Activated CD8-positive, alpha-beta T cell treated with anti-CD3 and anti-CD28 coated beads for 36 hours (primary cell): ENCODE measurements around the gene MAPK8IP3. TPM values are rescaled to one million over a fixed set of nuclear protein-coding genes. Genes with fewer than 3 reads are reported as not detected.
A peak's percentile ranks its signal among the peaks of the same experiment; 100 is the strongest.

Experiments used
- ATAC-seq: fragments of 200-7000 bp; cut with Tn5 transposase; one replicate; pipeline ENCODE4 v1.10.0; 2021; ENCODE audit warnings: mild to moderate bottlenecking, moderate library complexity
- CTCF ChIA-PET: fragments of 350-600 bp; sonication (Branson Sonifier 250); formaldehyde crosslinking; loops from one replicate; lab custom pipeline; 2021; ENCODE audit warnings: antibody characterized with exemption; lab: Charles Lee
- POLR2A ChIA-PET: fragments of 350-600 bp; sonication (Branson Sonifier 250); formaldehyde crosslinking; loops from one replicate; lab custom pipeline; 2021; ENCODE audit warnings: antibody characterized with exemption; lab: Charles Lee
- DNase-seq: peaks from one replicate; pipeline ENCODE4 v3.0.0-alpha.2; 2020
- H3K27ac Mint-ChIP-seq: one replicate; pipeline ENCODE4 v1.8.0; 2021; ENCODE audit warnings: mild to moderate bottlenecking, mixed read lengths
- H3K27me3 Mint-ChIP-seq: one replicate; pipeline ENCODE4 v1.8.0; 2021; ENCODE audit warnings: mixed read lengths
- H3K36me3 Mint-ChIP-seq: one replicate; pipeline ENCODE4 v1.8.0; 2021; ENCODE audit warnings: low read depth, mixed read lengths
- H3K4me1 Mint-ChIP-seq: one replicate; pipeline ENCODE4 v1.8.0; 2021; ENCODE audit warnings: low read depth, mixed read lengths
- H3K4me3 Mint-ChIP-seq: one replicate; pipeline ENCODE4 v1.8.0; 2021; ENCODE audit warnings: mild to moderate bottlenecking, moderate library complexity, mixed read lengths
- H3K9me3 Mint-ChIP-seq: one replicate; pipeline ENCODE4 v1.8.0; 2021; ENCODE audit warnings: mixed read lengths
- intact Hi-C: fragments of 100-400 bp; cut with micrococcal nuclease; formaldehyde crosslinking; loops from one replicate; pipeline ENCODE4 v1.10.0; 2022
- total RNA-seq, 2 experiments: library from RNA; stranded (reverse); gene quantifications; one replicate each; pipeline ENCODE4 v1.2.3, GENCODE V29; 2021
- TF ChIP-seq, protein P1 (sequence below): fragments of 200-600 bp; IDR thresholded peaks from one replicate; pipeline ENCODE4 v1.8.0; 2022; ENCODE audit warnings: antibody characterized with exemption, mild to moderate bottlenecking

Gene MAPK8IP3
- total RNA-seq, 2 experiments from 2014 or later, result 58.4 to 65.1 TPM

- Mint-ChIP-seq H3K36me3 (peaks cover 10% of the 10 kb centered on the region), H3K4me1 (peaks cover 8% of the 10 kb centered on the region), H3K4me3 (no peak overlapping the region), H3K27ac (peak overlapping the region; percentile 2), H3K27me3 (no peaks in the 10 kb centered on the region), H3K9me3 (no peaks in the 10 kb centered on the region)
- ATAC-seq (no peak), DNase-seq (no peak)
- ChIA-PET CTCF (no interaction called here), POLR2A (interaction anchor here (0.8 kb wide), 1 partner anchor 13 kb away, joined by 3 read pairs; no protein-coding TSS in a partner anchor)
- intact Hi-C loops, result no loop called here
- TF ChIP-seq, protein P1, sequence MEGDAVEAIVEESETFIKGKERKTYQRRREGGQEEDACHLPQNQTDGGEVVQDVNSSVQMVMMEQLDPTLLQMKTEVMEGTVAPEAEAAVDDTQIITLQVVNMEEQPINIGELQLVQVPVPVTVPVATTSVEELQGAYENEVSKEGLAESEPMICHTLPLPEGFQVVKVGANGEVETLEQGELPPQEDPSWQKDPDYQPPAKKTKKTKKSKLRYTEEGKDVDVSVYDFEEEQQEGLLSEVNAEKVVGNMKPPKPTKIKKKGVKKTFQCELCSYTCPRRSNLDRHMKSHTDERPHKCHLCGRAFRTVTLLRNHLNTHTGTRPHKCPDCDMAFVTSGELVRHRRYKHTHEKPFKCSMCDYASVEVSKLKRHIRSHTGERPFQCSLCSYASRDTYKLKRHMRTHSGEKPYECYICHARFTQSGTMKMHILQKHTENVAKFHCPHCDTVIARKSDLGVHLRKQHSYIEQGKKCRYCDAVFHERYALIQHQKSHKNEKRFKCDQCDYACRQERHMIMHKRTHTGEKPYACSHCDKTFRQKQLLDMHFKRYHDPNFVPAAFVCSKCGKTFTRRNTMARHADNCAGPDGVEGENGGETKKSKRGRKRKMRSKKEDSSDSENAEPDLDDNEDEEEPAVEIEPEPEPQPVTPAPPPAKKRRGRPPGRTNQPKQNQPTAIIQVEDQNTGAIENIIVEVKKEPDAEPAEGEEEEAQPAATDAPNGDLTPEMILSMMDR, result no peak
These were observed 51.9 kb downstream of the MAPK8IP3 start for GRCh38 chr16:1757714-1758461.

- CTCF ChIA-PET, result no interaction called here
These were observed 52.9 kb downstream of the MAPK8IP3 start for GRCh38 chr16:1758923-1759322.

DNA sequence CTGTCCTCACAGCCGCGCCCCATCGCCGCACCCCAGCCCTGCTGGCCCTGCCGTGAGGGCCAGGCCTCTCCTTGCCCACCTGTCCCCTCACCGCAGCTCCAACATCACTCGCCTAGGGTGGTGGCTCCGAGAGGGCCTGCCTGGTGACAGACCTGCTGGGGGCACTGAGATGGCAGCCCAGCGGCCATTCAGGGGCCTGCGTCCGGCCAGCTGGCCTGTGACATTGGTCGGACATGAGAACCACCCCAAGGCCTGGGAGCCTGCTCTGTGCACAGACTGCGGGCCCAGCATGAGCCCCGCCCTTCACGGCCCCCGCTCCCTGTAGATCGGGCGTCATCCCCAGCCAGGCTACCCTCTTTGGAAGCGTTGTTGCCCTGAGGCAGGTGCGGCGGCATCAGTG is 53.5 kb downstream of the MAPK8IP3 start:
- POLR2A ChIA-PET, result interaction anchor here (1.6 kb wide), 1 partner anchor 9 kb away, joined by 5 read pairs; no protein-coding TSS in a partner anchor
- Mint-ChIP-seq H3K4me3 (no peak overlapping the region), H3K36me3 (peaks cover 10% of the 10 kb centered on the region), H3K27ac (no peak overlapping the region), H3K9me3 (no peaks in the 10 kb centered on the region), H3K27me3 (no peaks in the 10 kb centered on the region), H3K4me1 (peaks cover 8% of the 10 kb centered on the region)
- TF ChIP-seq, protein P1, result no peak
- intact Hi-C loops, result no loop called here
- ATAC-seq (no peak), DNase-seq (no peak)
- CTCF ChIA-PET, result no interaction called here

More at GRCh38 chr16:1758923-1759322, 52.9 kb downstream of the MAPK8IP3 start:
- peaks cover 8% of the 10 kb centered on the region for H3K4me1 Mint-ChIP-seq
- no peaks in the 10 kb centered on the region for H3K9me3 Mint-ChIP-seq
- intact Hi-C loops, result no loop called here
- TF ChIP-seq, protein P1, result no peak
- no peak overlapping the region for H3K4me3 Mint-ChIP-seq
- DNase-seq (no peak), ATAC-seq (no peak)
- peaks cover 10% of the 10 kb centered on the region for H3K36me3 Mint-ChIP-seq
- no peak overlapping the region for H3K27ac Mint-ChIP-seq
- no peaks in the 10 kb centered on the region for H3K27me3 Mint-ChIP-seq
- POLR2A ChIA-PET, result interaction anchor here (0.6 to 0.8 kb wide), 2 partner anchors 12 to 148 kb away, joined by 3 read pairs; no protein-coding TSS in a partner anchor

GRCh38 chr16:1760911-1761310 is 54.9 kb downstream of the MAPK8IP3 start:
- ATAC-seq (no peak), DNase-seq (no peak)
- H3K27me3 Mint-ChIP-seq, result no peaks in the 10 kb centered on the region
- H3K27ac Mint-ChIP-seq, result no peak overlapping the region
- H3K9me3 Mint-ChIP-seq, result no peaks in the 10 kb centered on the region
- peaks cover 4% of the 10 kb centered on the region for H3K36me3 Mint-ChIP-seq
- H3K4me3 Mint-ChIP-seq, result no peak overlapping the region
- POLR2A ChIA-PET, result interaction anchor here (1.4 to 1.6 kb wide), 2 partner anchors 8 to 11 kb away, joined by 5 to 6 read pairs; partner anchors contain the start of genes EME2 and NME3
- TF ChIP-seq, protein P1, result no peak
- intact Hi-C loops, result no loop called here
- peaks cover 8% of the 10 kb centered on the region for H3K4me1 Mint-ChIP-seq
- CTCF ChIA-PET, result no interaction called here

- POLR2A ChIA-PET, result no interaction called here
- no peaks in the 10 kb centered on the region for H3K27me3 Mint-ChIP-seq
- CTCF ChIA-PET, result no interaction called here
- peaks cover 6% of the 10 kb centered on the region for H3K4me1 Mint-ChIP-seq
- no peak for ATAC-seq
- peaks cover 4% of the 10 kb centered on the region for H3K36me3 Mint-ChIP-seq
- no peak for DNase-seq
- TF ChIP-seq, protein P1, result no peak
- H3K9me3 Mint-ChIP-seq, result no peaks in the 10 kb centered on the region
- no peak overlapping the region for H3K27ac Mint-ChIP-seq
- H3K4me3 Mint-ChIP-seq, result no peak overlapping the region
- intact Hi-C loops, result no loop called here
These were observed 55.8 kb downstream of the MAPK8IP3 start for GRCh38 chr16:1761751-1762150.
